Sciatic nerve (tissue), 2 donors: Measurements from ENCODE around the gene COA5. TPM values are rescaled to one million over a fixed set of nuclear protein-coding genes. Genes with fewer than 3 reads are reported as not detected.

Experiments
- ATAC-seq: fragments of 200-7000 bp; cut with Tn5 transposase; one replicate; pipeline ENCODE4 v1.9.1; 2020; ENCODE audit warnings: mild to moderate bottlenecking, moderate library complexity
- DNase-seq: peaks from one replicate; pipeline ENCODE4 v3.0.0-alpha.2; 2020; ENCODE audit warnings: low spot score
- intact Hi-C: fragments of 100-400 bp; cut with DNase I; formaldehyde crosslinking; loops from one replicate; pipeline ENCODE4 v1.14.2; 2022
- total RNA-seq: library from RNA; stranded (reverse); fragmentation: NEBNext Ultra II Directional; extraction: Animal tissue kit (Norgen Biotek cat#: 25700); gene quantifications from one replicate; pipeline ENCODE4 v1.2.1, GENCODE V29; 2021
- donor health status: DM: no; HTN: no; CAD: no.
- donor health status: DM: no; HTN: no; CAD: no.

Gene COA5
- total RNA-seq, 1 donor from 2014 or later = 38.2 TPM

DNA sequence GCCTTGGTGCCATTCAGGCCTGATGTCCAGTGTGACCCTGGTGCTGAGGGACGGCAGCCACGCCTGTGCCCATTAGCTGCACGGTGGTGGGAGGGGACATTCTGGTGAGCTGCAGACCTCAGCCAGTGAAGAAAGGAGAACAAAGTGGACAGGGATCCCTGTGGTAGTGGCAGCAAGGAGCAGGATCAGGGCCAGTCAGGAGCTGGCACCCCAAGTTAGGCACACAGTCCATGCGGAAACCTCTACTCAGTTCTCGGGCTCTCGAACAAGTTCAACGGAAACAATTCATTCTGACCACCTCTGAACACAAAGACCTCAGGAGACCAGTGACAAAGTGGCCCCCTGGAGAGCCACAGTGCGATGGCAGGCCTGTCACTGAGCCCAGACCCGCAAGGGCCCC lies 30.1 kb downstream of the COA5 start:
- ATAC-seq = no peak
- intact Hi-C loops = no loop called here
- DNase-seq = no peak

DNA sequence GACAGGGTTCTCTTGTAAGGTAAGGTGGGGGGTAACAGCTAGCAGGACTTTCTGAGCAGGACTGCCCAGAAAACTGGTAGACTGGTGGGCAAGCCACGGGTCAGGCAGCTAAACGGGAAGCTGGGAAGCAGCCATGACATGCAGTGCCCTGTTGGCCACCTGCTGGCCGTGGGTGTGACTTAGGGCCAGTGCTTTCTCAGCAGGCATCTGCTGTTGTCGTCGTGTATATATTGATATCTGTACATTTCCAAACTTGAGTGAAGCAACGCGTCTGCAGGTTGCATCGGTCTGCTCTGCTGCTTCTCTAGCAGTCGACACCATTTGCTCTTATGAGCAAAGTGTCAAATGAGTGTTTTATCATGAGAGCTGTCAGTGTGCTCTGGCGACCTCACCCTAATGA lies 31.0 kb downstream of the COA5 start:
- intact Hi-C loops = no loop called here
- no peak for ATAC-seq
- no peak for DNase-seq

DNA sequence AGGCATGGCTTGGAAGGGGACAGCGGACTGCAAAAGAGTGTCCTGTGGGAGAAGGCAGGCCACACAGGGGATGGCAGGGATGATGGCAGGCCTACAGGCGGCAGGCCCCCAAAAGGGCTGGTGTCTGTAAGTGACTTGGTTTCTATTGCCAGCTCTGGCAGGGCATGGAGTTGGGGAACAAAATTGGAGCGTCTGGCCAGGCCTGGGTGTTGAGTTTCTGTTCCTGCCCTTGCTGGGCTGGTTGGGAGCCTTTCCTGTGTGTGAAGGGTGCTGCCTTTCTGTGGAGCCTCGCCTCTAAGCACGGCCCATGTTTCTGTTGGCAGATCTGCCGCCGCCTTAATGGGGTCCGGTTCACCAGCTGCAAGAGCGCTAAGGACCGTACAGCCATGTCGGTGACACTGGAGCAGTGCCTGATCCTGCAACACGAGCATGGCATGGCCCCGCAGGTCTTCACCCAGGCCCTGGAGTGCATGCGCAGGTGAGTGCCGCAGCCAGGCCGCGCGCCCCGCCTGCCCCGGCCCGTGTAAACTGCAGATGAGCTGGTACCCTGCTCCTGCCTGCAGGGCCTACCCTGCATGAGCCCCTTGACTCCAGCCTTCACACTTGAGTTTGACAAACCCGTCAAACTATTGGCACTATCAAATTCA lies 31.5 kb downstream of the COA5 start:
- ATAC-seq = no peak
- DNase-seq = no peak
- intact Hi-C loops = no loop called here

DNA sequence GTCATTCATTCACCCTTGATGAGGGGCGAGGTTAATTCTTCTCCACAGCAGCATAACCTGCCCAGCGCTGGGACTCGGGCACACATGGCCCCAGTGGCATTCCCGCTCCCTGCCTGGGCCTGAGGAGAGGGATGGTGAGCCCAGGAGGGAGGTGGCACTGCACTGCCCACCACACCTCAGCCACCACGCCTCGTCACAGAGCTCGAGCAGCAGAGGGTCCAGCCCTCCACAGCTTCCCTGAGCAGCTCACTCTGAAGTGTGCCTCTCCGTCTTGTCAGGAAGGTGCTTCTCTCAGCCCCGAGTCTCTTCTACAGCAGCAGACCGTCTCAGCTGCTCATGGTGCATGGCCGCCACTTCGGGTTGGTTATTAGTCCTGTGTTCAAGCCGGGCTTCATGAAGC lies 34.9 kb downstream of the COA5 start:
- intact Hi-C loops = no loop called here

DNA sequence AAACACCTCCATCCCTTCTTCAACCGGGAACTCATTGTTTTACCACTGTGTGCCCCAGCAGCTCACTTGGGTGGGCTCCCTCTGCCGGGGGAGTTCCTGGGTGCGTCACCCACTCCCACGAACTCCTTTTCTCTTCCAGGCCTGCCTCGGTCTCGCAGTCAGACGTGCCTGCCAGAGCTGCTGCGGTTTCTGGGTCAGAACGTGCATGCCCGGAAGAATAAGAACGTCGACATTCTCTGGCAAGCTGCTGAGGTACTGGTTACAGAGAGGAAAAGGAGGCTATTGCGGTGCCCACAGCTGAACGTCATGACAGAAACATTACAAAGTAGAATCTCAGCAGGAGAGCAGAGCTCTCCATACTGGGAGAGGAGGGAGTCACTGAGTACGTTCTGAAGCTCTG lies 35.6 kb downstream of the COA5 start:
- intact Hi-C loops = no loop called here
- peak; percentile 33 for DNase-seq
- ATAC-seq = no peak

More for the DNA sequence above, 34.9 kb downstream of the COA5 start:
- ATAC-seq (no peak), DNase-seq (no peak)

DNA sequence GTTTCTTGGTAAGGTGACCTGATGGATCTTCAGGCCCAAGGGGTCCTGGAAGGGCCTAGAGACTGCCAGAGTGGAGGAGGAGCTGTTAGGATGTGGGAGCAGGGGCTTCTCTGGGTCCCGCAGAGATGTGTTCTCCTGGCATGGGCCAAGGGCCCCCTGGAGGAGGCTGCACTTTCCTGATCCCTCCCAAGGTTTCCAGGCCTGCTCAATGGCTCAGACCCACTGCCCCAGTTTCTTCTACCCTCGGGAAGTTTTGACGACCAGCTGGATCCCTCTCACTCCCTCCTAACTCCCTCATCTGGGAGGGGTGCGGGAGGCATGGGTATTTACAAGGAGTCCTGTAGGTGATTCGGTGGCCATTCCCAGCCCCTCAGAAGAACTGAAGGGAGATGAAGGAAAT lies 36.1 kb downstream of the COA5 start:
- DNase-seq (no peak), ATAC-seq (no peak)
- intact Hi-C loops = no loop called here

DNA sequence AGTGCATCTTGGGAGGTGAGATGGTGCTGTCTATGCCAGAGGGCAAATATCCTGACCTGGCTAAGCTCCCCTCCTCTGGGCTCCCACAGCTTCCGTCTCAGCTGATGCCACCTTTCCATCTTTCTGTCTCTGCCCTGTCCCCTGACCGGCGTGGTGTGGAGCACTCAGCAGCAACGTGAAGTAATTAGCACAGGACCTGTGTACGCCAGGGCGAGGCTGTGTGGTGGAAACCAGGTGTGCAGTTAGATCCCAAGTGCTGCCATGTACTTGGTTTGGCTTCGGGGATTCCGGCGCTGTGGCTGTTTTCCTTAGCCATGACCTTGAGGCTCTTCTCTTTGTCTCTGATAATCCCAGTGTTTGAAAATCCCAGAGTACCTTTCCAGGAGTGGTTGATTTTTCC lies 36.5 kb downstream of the COA5 start:
- intact Hi-C loops = no loop called here
- ATAC-seq = no peak
- no peak for DNase-seq

DNA sequence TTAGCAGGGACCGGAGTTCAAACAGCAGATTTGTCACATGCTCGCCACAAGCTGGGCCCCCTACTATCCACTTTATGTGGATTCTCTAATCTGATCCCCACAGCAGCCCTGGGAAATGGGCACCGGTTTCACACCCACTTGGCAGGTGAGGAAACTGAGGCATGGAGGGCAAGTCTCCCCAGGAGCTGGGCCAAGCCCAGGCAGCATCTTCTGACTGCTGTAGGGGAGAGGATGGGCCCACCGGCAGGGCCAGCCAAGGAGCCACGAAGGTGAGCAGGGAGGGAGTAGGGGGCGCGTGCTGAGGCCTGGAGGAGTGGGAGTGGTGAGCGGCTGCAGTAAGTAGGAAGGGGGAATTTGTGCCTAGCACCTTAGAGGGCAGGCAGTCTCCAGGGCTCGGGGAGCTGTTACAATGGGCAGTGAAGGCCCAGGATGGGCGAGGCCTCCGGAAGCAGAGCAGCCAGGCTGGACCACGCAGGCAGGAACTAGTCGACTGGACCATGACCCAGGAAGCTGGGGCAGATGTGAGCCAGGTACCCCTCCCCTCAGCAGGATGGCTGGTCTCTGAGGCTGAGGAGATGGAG lies 37.1 kb downstream of the COA5 start:
- no peak for ATAC-seq
- intact Hi-C loops = no loop called here
- no peak for DNase-seq

DNA sequence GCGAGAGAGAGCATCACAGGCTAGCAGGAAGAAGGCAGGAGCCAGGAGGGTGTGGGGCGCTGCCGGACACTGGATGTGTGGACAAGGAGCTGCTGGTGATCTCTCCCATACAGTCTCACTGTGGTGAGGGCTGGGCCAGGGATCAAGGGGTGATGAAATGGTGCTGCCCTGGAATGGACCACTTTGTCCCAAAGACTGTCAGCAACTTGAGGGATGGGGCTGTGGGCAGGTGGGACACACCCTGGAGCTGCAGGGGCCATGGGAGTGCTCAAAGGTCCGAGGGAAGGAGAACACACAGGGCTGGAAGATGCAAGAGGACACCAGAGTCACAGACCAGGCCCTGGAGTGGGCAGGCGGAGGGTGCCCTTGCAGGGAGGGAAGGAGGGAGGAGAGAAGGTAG lies 38.0 kb downstream of the COA5 start:
- DNase-seq (no peak), ATAC-seq (no peak)
- intact Hi-C loops = no loop called here

DNA sequence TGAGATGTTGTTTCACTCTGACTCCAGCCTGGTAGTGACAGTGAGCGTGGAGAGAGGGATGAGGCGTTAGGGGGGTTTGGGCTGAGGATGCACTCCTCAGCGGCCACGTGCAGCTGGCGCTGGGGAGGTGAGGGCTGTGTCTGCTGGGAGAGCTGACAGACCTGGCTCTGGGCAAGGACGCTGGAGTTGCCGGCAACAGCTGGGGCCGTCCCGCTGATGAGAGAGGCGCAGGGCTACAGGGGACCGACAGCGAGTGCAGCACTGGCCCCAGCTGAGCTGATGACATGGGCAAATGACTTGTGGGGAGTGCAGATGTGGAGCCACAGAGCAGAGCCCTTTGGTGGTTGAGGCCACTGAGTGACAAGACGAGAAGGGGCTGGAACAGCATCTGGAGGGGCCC lies 38.4 kb downstream of the COA5 start:
- intact Hi-C loops = no loop called here
- DNase-seq (no peak), ATAC-seq (no peak)

DNA sequence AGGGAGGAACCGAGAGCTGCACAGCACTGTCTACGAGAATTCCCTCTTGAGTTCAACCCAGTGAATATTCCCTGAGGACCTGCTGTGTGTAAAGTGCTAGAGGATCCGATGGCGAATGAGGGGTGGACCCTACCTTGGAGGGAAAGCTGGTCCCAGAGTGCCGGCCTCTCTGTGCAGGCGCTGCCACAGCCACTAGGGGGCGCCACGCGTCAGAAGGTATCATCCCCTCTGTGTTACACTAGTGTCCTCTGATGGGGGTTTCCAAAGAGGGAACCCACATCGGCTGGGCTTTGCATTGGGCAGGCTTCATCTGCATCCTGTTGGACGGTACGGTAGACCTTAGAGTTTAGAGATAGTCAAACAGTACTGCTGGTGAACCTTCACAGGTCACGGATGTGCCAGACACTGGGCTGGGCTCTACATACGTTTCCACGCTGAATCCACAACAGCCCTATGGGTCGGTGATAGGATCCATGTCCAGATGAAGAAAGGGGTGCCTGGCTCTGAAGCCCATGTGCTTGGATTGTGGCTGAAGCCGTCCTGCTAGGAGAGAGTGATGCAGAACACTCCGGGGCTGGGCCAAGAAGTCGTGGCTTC lies 39.0 kb downstream of the COA5 start:
- intact Hi-C loops = no loop called here
- DNase-seq (peak; percentile 80), ATAC-seq (peak; percentile 35)

DNA sequence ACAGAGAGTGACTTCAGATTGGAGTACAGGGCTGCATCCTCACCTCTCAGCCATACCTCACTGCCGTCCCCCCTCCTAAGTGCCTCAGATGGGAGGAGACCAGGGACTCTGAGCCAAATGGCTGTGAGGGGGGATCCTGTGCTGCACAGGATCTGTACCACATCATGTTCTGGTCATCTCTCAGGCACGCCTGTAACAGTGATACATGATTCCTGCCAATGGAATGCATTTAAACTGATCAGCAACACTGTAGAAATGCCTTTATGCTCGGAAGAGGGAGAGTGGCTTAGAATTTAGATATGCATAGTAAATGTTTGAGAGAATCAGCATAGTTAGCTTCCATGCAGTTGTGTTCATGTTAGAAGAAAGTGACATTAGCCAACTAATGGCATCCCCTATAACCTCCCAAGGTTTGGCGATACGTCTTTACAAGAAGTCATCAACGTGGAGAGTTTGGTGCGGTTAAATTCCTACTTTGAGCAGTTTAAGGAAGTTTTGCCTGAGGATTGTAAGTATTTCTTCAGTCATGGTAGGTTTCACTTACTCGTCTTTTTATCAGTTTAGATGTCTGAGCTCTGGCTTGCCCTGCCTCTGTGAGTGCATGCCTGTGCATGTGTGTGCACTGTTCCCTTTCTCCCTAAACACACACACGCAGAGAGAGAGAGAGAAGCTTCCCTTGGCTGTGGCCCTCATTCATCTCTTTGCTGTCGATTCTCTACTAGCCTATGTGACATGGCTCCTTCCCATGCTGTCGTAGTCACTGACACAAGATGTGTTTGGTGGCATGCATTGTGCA lies 40.0 kb downstream of the COA5 start:
- no peak for ATAC-seq
- intact Hi-C loops = no loop called here
- DNase-seq = no peak

DNA sequence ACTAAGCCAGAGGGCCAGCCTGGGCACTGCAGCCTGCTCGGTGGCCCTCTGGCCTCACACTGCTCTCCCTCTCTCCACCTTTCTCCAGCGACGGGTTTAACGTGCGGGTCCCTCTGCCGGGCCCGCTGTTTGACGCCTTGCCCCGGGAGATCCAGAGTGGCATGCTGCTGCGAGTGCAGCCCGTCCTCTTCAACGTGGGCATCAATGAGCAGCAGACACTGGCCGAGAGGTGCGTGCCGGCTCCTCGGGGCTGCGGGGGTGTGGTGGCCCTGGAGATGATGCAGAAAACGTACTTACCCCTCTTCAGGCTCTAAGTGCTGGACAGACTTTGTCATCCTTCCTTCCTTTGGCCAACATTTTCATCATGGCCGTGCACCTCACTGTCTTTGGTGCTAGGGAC lies 42.4 kb downstream of the COA5 start:
- intact Hi-C loops = no loop called here
- ATAC-seq = no peak

DNA sequence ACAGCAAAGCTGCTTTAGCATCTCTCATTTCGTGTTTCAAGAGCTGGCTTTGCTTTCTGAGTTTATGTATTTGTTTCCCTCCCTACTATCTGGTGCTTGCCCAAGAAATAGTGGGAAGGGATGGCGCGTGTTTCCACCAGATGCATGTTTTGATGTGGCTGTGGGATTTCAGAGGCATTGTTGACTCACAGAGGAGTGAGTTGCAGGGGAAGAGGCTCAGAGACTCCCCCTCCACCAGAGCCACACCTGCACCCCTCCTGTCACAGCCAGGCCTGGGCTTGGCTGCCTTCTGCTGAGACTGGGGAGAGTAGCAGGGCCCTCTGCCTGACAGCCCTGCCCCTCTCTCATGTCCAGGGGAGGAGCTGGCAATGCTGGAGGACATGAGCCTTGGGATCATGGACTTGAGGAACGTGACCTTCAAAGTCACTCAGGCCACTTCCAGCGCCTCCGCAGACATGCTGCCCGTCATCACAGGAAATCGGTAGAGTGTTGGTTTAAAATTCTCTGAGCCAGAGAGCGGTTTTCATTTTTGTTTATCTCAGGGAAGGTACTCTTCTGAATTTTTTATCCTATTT lies 42.9 kb downstream of the COA5 start:
- DNase-seq = no peak
- intact Hi-C loops = no loop called here
- no peak for ATAC-seq

More for the DNA sequence above, 42.4 kb downstream of the COA5 start:
- DNase-seq = no peak

DNA sequence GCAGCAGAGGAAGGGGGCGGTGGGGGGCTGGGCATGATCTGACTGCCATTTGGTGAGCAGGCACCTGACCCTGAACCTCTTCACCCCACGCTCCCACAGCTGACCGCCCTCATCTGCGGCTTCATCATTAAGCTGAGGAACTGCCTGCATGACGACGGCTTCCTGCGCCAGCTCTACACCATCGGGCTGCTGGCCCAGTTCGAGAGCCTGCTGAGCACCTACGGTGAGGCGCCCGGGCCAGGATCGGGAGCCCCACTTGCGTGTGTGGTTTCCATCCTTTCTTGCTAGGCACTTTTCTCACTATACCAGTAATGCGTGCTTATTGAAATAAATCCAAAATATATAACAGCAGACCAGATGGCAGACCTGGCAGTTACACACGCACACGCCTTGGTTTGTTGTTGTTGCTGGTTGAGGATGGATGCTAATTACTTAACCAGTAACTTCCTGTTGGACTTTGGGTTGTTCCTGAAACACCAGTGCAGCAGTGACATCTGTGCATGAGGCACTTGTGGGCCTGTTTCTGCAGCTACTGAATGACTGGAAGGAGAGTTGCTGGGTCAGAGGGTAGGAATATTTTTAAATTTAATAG lies 43.7 kb downstream of the COA5 start:
- DNase-seq = no peak
- no peak for ATAC-seq
- intact Hi-C loops = no loop called here

DNA sequence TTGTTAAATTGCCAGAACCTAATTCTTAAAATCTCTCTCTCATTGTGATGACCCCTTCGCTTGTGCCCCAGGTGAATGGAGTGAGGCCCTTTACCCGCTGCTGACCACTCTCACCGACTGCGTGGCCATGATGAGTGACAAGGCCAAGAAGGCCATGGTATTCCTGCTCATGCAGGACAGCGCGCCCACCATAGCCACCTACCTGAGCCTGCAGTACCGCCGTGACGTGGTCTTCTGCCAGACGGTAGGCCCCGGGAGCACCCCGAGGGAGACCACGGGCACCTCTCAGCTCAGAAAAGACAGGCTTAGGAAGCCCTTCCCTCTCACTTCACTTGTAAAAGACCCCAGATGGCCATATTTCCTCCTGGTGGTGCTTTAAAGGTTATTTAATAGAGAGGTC lies 44.9 kb downstream of the COA5 start:
- DNase-seq = no peak
- intact Hi-C loops = no loop called here
- ATAC-seq = no peak

DNA sequence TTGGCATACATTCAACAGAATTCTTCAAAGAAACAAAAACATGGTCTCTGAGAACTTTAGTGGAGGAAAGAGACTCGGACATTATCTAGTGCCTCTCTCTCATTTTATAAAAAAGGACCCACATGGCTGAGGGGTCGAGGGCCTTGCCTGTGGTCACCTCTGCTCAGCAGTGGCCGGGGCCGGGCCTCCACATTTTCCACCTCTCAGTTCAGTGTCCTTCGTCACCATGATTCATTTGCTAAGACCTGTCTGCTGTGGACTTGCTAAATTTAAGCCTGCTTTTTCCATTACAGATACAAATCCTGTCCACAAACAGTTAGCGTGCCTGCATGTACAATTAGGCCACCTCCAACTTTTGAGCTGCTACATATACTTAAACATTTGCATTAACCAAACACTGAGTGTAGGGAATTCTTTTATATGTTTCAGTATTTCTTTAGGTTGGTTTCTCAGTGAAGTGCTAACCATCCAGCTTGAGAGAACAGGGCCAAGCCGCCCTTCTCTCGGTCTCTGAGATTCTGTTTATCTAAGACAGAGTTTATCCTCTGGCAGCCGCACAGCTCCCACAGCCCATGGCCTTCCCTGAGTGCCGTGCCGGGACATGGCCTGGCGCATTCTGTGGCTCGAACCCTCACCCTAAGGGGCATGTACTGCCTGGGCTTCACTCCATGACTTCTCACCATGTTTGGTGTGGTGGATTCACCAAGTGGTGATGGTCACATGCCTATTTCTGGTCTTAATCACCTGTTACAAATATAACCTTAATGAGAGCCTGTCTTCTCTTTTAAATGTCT lies 46.2 kb downstream of the COA5 start:
- intact Hi-C loops = no loop called here
- ATAC-seq = peak; percentile 43
- DNase-seq = no peak

DNA sequence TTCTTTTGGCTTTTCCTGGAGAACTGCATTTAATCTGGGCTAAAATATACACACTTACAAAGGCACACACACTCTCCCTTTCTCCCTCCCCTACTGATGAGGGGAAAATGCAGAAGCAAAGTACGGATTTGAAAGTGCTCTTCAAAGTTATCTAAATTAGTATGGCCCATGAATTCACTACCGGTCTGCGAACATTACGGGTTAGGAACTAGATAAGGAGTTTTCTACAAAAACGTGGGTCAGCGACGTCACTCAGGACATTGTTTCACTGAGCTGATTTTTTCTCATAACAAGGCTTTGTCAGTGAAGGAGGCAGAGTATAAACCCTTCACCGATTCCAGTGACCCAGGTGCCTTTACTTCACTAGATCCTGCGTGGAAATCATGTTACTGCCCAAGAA lies 47.3 kb downstream of the COA5 start:
- DNase-seq = no peak
- intact Hi-C loops = no loop called here
- ATAC-seq = no peak
